IMR-90 (cell line): ENCODE results near the gene ERAP2.

Source experiments
- BHLHE40 ChIP-seq: fragments of 150-350 bp; IDR thresholded peaks from 2 replicates; pipeline ENCODE4 v1.6.1; 2016; ENCODE audit warnings: mild to moderate bottlenecking, low read depth, low read length
- CEBPB ChIP-seq: IDR thresholded peaks from 2 replicates; pipeline ENCODE4 v1.6.1; 2012; ENCODE audit warnings: low read depth, low read length, improper control_type of control experiment
- CTCF ChIP-seq: conservative IDR thresholded peaks from 2 replicates; pipeline ENCODE4 v1.5.1; 2012; ENCODE audit warnings: mild to moderate bottlenecking, low read depth, low read length, improper control_type of control experiment
- FOS ChIP-seq: fragments of 150-350 bp; IDR thresholded peaks from 2 replicates; pipeline ENCODE4 v1.6.1; 2016; ENCODE audit warnings: low read depth, low read length
- MAZ ChIP-seq: IDR thresholded peaks from 2 replicates; pipeline ENCODE4 v1.6.1; 2012; ENCODE audit warnings: low read depth, mild to moderate bottlenecking, low read length, improper control_type of control experiment, moderate library complexity, borderline replicate concordance
- MXI1 ChIP-seq: IDR thresholded peaks from 2 replicates; pipeline ENCODE4 v1.6.1; 2012; ENCODE audit warnings: low read depth, mild to moderate bottlenecking, low read length, moderate library complexity, borderline replicate concordance
- POLR2A ChIP-seq: IDR thresholded peaks from 2 replicates; pipeline ENCODE4 v1.6.1; 2012; ENCODE audit warnings: mild to moderate bottlenecking, low read depth, low read length
- RCOR1 ChIP-seq: IDR thresholded peaks from 2 replicates; pipeline ENCODE4 v1.6.1; 2012; ENCODE audit warnings: mild to moderate bottlenecking, low read length, improper control_type of control experiment; ENCODE audit not compliant: insufficient replicate concordance
- RFX5 ChIP-seq: IDR thresholded peaks from 2 replicates; pipeline ENCODE4 v1.8.0; 2012; ENCODE audit warnings: low read depth, mild to moderate bottlenecking, low read length, moderate library complexity
- SMC3 ChIP-seq: fragments of 150-350 bp; IDR thresholded peaks from 2 replicates; pipeline ENCODE4 v1.6.1; 2016; ENCODE audit warnings: low read depth, mild to moderate bottlenecking, antibody characterized with exemption, low read length, moderate library complexity
- TF ChIP-seq, protein P1 (sequence below): fragments of 150-350 bp; IDR thresholded peaks from 2 replicates; pipeline ENCODE4 v1.6.1; 2017; ENCODE audit warnings: mild to moderate bottlenecking, antibody characterized with exemption, low read length, low read depth

DNA sequence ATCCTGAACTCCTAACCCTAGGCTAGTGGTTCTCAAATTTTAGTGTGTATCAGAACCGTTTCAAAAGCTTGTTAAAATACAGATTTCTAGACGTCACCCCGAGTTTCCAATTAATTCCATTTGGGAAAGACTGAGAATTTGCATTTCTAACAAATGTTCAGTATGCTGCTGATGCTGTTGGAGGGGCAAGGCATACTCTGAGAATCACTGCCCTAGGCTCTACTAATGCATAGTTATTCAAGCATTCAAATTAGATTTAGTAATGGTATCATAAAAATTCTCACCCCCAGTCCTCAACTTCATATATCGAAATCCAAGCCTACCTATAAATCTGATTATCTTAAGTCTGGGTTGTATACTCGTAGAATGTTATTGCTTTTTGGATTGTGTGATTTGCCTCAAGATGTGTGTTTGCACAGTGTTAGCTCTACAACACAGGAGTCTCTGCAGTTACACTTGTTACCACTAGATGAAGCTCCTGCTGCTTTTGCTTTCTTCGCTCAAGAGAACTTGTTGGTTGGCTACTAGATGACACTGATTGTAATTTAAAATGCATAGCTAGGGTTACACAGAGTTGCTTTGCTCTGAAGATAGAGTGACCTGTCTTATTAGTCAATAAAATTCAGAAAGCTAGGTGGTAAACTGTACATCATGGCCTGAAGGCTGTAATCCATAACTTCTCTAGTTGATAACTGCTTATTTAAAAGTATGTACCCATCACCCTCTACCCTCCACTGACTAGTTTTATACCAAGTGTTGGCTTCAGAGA is 7.5 kb upstream of the ERAP2 start:
- TF ChIP-seq CTCF (peak; percentile 97), POLR2A (no peak), MXI1 (no peak), SMC3 (peak; percentile 95), RCOR1 (no peak), MAZ (no peak), BHLHE40 (no peak), CEBPB (no peak), FOS (no peak), RFX5 (no peak)
- TF ChIP-seq, protein P1, sequence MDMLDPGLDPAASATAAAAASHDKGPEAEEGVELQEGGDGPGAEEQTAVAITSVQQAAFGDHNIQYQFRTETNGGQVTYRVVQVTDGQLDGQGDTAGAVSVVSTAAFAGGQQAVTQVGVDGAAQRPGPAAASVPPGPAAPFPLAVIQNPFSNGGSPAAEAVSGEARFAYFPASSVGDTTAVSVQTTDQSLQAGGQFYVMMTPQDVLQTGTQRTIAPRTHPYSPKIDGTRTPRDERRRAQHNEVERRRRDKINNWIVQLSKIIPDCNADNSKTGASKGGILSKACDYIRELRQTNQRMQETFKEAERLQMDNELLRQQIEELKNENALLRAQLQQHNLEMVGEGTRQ, result no peak
